H1 (cell line): ENCODE data around the gene TGM3. TPM values are rescaled to one million over a fixed set of nuclear protein-coding genes. Genes with fewer than 3 reads are reported as not detected.

ENCODE experiments used
- CTCF ChIA-PET: fragments of 300-600 bp; sonication (Branson Sonifier 250); formaldehyde crosslinking; loops from one replicate; lab custom pipeline; 2021; ENCODE audit not compliant: partially characterized antibody; lab: Charles Lee
- POLR2A ChIA-PET: fragments of 300-600 bp; sonication (Branson Sonifier 250); formaldehyde crosslinking; loops from one replicate; lab custom pipeline; 2021; ENCODE audit warnings: inconsistent platforms; ENCODE audit not compliant: partially characterized antibody; lab: Charles Lee
- DNase-seq, 2 experiments: peaks; one replicate each; pipeline versions ENCODE4 v3.0.0 to v3.0.0-alpha.2; 2010 to 2022; ENCODE audit warnings: low spot score in 2 of 2, low read depth in 1 of 2, mixed read lengths in 1 of 2
- FAIRE-seq: peaks from 2 replicates; lab custom pipeline; 2011; peaks lifted over from hg19 to GRCh38; lab: Jason Lieb, UNC
- H2AFZ ChIP-seq: 2 replicates; pipeline ENCODE4 v1.8.1; 2012; ENCODE audit warnings: low read length, inconsistent platforms
- H2AK5ac ChIP-seq: 2 replicates; pipeline ENCODE4 v1.6.1; 2013; ENCODE audit warnings: low read depth, low read length
- H2BK120ac ChIP-seq: replicated peaks from 2 replicates; pipeline ENCODE3; 2013; ENCODE audit warnings: low read depth, low read length, inconsistent platforms
- H2BK12ac ChIP-seq: 2 replicates; pipeline ENCODE4 v1.6.1; 2013; ENCODE audit warnings: low read depth, low read length
- H2BK15ac ChIP-seq: 2 replicates; pipeline ENCODE4 v1.6.1; 2013; ENCODE audit warnings: low read length
- H2BK20ac ChIP-seq: 2 replicates; pipeline ENCODE4 v1.6.1; 2013; ENCODE audit warnings: low read length
- H2BK5ac ChIP-seq: 2 replicates; pipeline ENCODE4 v1.6.1; 2013; ENCODE audit warnings: low read depth, low read length
- H3K14ac ChIP-seq: 2 replicates; pipeline ENCODE4 v1.6.1; 2013; ENCODE audit warnings: inconsistent platforms; ENCODE audit not compliant: insufficient read length
- H3K18ac ChIP-seq: 2 replicates; pipeline ENCODE4 v1.6.1; 2013; ENCODE audit warnings: low read length; ENCODE audit errors: extremely low read depth
- H3K23ac ChIP-seq: 2 replicates; pipeline ENCODE4 v1.6.1; 2013; ENCODE audit warnings: inconsistent platforms; ENCODE audit not compliant: insufficient read length
- H3K23me2 ChIP-seq: 2 replicates; pipeline ENCODE4 v1.6.1; 2013; ENCODE audit warnings: low read depth, low read length
- H3K27ac ChIP-seq: 2 replicates; pipeline ENCODE4 v1.6.1; 2011; ENCODE audit warnings: low read depth, low read length, inconsistent platforms
- H3K27me3 ChIP-seq, 4 experiments: replicated peaks in 1 of 4; 1 replicate in 1 of 4; 2 replicates in 3 of 4; pipeline versions ENCODE4 v1.6.1 to v1.8.1; 2011 to 2013; ENCODE audit warnings: low read length in 3 of 4, mild to moderate bottlenecking in 3 of 4, inconsistent platforms in 2 of 4, mixed read lengths in 2 of 4, moderate library complexity in 1 of 4; ENCODE audit not compliant: control insufficient read depth in 3 of 4, insufficient read depth in 3 of 4; ENCODE audit errors: extremely low read depth in 1 of 4
- H3K36me3 ChIP-seq, 4 experiments: 2 replicates each; pipeline versions ENCODE4 v1.6.1 to v1.8.1; 2011 to 2013; ENCODE audit warnings: mild to moderate bottlenecking in 4 of 4, low read length in 3 of 4, moderate library complexity in 2 of 4, control low read depth in 1 of 4, inconsistent platforms in 1 of 4; ENCODE audit not compliant: insufficient read depth in 4 of 4, control insufficient read depth in 2 of 4
- H3K4ac ChIP-seq: replicated peaks from 2 replicates; pipeline ENCODE3; 2013; ENCODE audit warnings: low read length, low read depth, mixed read lengths, inconsistent platforms; ENCODE audit not compliant: insufficient read length
- H3K4me1 ChIP-seq, 4 experiments: replicated peaks in 1 of 4; 1 replicate in 1 of 4; 2 replicates in 3 of 4; pipeline versions ENCODE4 v1.6.1 to v1.8.1; 2011 to 2013; ENCODE audit warnings: low read length in 3 of 4, inconsistent platforms in 2 of 4, mixed read lengths in 1 of 4; ENCODE audit not compliant: insufficient read depth in 4 of 4, control insufficient read depth in 3 of 4
- H3K4me2 ChIP-seq, 2 experiments: 2 replicates each; pipeline versions ENCODE4 v1.6.1 to v1.8.1; 2011 to 2013; ENCODE audit warnings: low read depth in 2 of 2, low read length in 2 of 2, control low read depth in 1 of 2, inconsistent platforms in 1 of 2, mild to moderate bottlenecking in 1 of 2; ENCODE audit not compliant: insufficient read depth in 1 of 2
- H3K4me3 ChIP-seq, 4 experiments: fragments of 200-600, 300-600 bp in 1 of 4; sonication (generic), shearing (Covaris generic), sonication (Bioruptor Twin) in 1 of 4; 2 replicates each; pipeline versions ENCODE4 v1.5.1 to v1.8.1; 2011 to 2016; ENCODE audit warnings: low read length in 4 of 4, low read depth in 3 of 4, control low read depth in 2 of 4, inconsistent platforms in 2 of 4, mild to moderate bottlenecking in 2 of 4, mixed read lengths in 1 of 4, moderate library complexity in 1 of 4; ENCODE audit not compliant: insufficient read depth in 2 of 4; ENCODE audit errors: extremely low read depth in 1 of 4
- H3K56ac ChIP-seq: replicated peaks from 2 replicates; pipeline ENCODE3; 2013; ENCODE audit warnings: low read depth, mild to moderate bottlenecking, mixed read lengths, low read length, inconsistent platforms; ENCODE audit not compliant: insufficient read length
- H3K79me1 ChIP-seq: 2 replicates; pipeline ENCODE4 v1.6.1; 2013; ENCODE audit warnings: low read depth, low read length, control low read depth
- H3K79me2 ChIP-seq, 2 experiments: 2 replicates each; pipeline versions ENCODE4 v1.6.1 to v1.8.1; 2012 to 2013; ENCODE audit warnings: low read length in 2 of 2, mild to moderate bottlenecking in 2 of 2, inconsistent platforms in 1 of 2; ENCODE audit not compliant: insufficient read depth in 2 of 2, control insufficient read depth in 1 of 2
- H3K9ac ChIP-seq, 4 experiments: replicated peaks in 1 of 4; 1 replicate in 1 of 4; 2 replicates in 3 of 4; pipeline versions ENCODE4 v1.6.1 to v1.8.1; 2011 to 2013; ENCODE audit warnings: low read depth in 3 of 4, low read length in 3 of 4, control low read depth in 2 of 4, mild to moderate bottlenecking in 2 of 4, moderate library complexity in 2 of 4, inconsistent platforms in 1 of 4; ENCODE audit errors: extremely low read depth in 1 of 4
- H3K9me3 ChIP-seq, 2 experiments: 2 replicates each; pipeline versions ENCODE4 v1.6.1 to v1.8.1; 2012 to 2013; ENCODE audit warnings: mild to moderate bottlenecking in 2 of 2, moderate library complexity in 2 of 2, control low read depth in 1 of 2, inconsistent platforms in 1 of 2, low read depth in 1 of 2, low read length in 1 of 2, mixed read lengths in 1 of 2; ENCODE audit not compliant: insufficient read depth in 2 of 2
- H4K20me1 ChIP-seq, 2 experiments: replicated peaks in 1 of 2; 2 replicates each; pipeline versions ENCODE3 to v1.8.1; 2011 to 2013; ENCODE audit warnings: inconsistent platforms in 2 of 2, low read length in 2 of 2, mild to moderate bottlenecking in 1 of 2; ENCODE audit not compliant: insufficient read depth in 2 of 2, control insufficient read depth in 1 of 2
- H4K5ac ChIP-seq: 2 replicates; pipeline ENCODE4 v1.6.1; 2013; ENCODE audit warnings: low read length, low read depth, mixed read lengths, inconsistent platforms; ENCODE audit not compliant: insufficient read length
- H4K8ac ChIP-seq: 2 replicates; pipeline ENCODE4 v1.8.0; 2013; ENCODE audit warnings: mild to moderate bottlenecking, moderate library complexity, low read length, inconsistent platforms; ENCODE audit not compliant: insufficient read depth; ENCODE audit errors: extremely low read depth
- H4K91ac ChIP-seq: replicated peaks from 2 replicates; pipeline ENCODE3; 2013; ENCODE audit warnings: low read length, mixed read lengths, inconsistent platforms; ENCODE audit not compliant: insufficient read length
- ATF2 ChIP-seq: IDR thresholded peaks from 2 replicates; pipeline ENCODE4 v1.6.1; 2012; ENCODE audit warnings: low read length, inconsistent platforms
- BACH1 ChIP-seq: IDR thresholded peaks from 2 replicates; pipeline ENCODE4 v1.6.1; 2012; ENCODE audit warnings: low read length, improper control_type of control experiment
- BRCA1 ChIP-seq: IDR thresholded peaks from 2 replicates; pipeline ENCODE4 v1.6.1; 2012; ENCODE audit warnings: low read depth, low read length, improper control_type of control experiment
- CHD1 ChIP-seq: IDR thresholded peaks from 2 replicates; pipeline ENCODE4 v1.6.1; 2012; ENCODE audit warnings: low read depth, low read length, improper control_type of control experiment
- JUND ChIP-seq: IDR thresholded peaks from 2 replicates; pipeline ENCODE4 v1.6.1; 2011; ENCODE audit warnings: mild to moderate bottlenecking, improper control_type of control experiment, low read length
- PHF8 ChIP-seq: fragments of 200-600 bp; sonication (generic); conservative IDR thresholded peaks from 2 replicates; pipeline ENCODE4 v1.7.1; 2012; ENCODE audit warnings: low read depth, mild to moderate bottlenecking, inconsistent platforms, low read length, moderate library complexity
- POLR2A ChIP-seq, 2 experiments: IDR thresholded peaks; 1 replicate in 1 of 2; 2 replicates in 1 of 2; pipeline ENCODE4 v1.6.1; 2011; ENCODE audit warnings: low read depth in 2 of 2, low read length in 2 of 2, mild to moderate bottlenecking in 2 of 2; ENCODE audit errors: control extremely low read depth in 1 of 2
- RNF2 ChIP-seq: fragments of 200-900, 300-1000 bp; sonication (generic); IDR thresholded peaks from 2 replicates; pipeline ENCODE4 v1.7.1; 2016; ENCODE audit warnings: borderline replicate concordance, low read depth, mild to moderate bottlenecking, antibody characterized with exemption, low read length; ENCODE audit not compliant: poor library complexity, severe bottlenecking; ENCODE audit errors: missing control alignments
- SP2 ChIP-seq: IDR thresholded peaks from 2 replicates; pipeline ENCODE4 v1.6.1; 2012; ENCODE audit warnings: mild to moderate bottlenecking, low read length, inconsistent platforms
- SRF ChIP-seq: IDR thresholded peaks from 2 replicates; pipeline ENCODE4 v1.6.1; 2011; ENCODE audit warnings: mild to moderate bottlenecking, low read depth, low read length, moderate library complexity
- WGBS, 2 experiments: shearing (Covaris generic) in 1 of 2; methylation state at CpG; one replicate each; pipeline versions ENCODE4 v1.1.6 to v1.1.7; 2013 to 2015; ENCODE audit warnings: low lambda C conversion rate in 2 of 2, mixed read lengths in 2 of 2, inconsistent platforms in 1 of 2, low coverage in 1 of 2, missing lambda C conversion rate in 1 of 2; ENCODE audit not compliant: insufficient replicate concordance in 2 of 2, insufficient coverage in 1 of 2, insufficient read length in 1 of 2; ENCODE audit errors: extremely low coverage in 1 of 2, missing lambda C conversion rate in 1 of 2; 5-methylcytosine and 5-hydroxymethylcytosine counted together
- polyA plus RNA-seq, 7 experiments: library from polyadenylated mRNA; depleted of rRNA in 3 of 7; stranded (reverse) in 5 of 7; unstranded in 2 of 7; fragments of >200 nt in 5 of 7; fragments of 200-250 nt in 2 of 7; gene quantifications; 1 replicate in 5 of 7; 2 replicates in 1 of 7; 4 replicates in 1 of 7; pipeline versions ENCODE4 v1.2.1 to v1.2.3, GENCODE V29; 2011 to 2013; ENCODE audit warnings: missing spikeins in 2 of 7, mixed read lengths in 2 of 7
- total RNA-seq: library from RNA; stranded (reverse); fragmentation: NEBNext Ultra II Directional; extraction: Animal tissue kit (Norgen Biotek cat#: 25700); gene quantifications from 2 replicates; pipeline ENCODE4 v1.2.1, GENCODE V29; 2021

The TGM3 gene
- total and polyA plus RNA-seq, 2 of the 8 experiments (the other 6 are each of a cell fraction or from before 2014, with no cell fraction given) = 0.12 TPM; not detected in 1

- Histone ChIP-seq H3K79me2 (no peaks in the 10 kb centered on the region), H4K20me1 (no peaks in the 10 kb centered on the region), H2BK20ac (no peak overlapping the region), H4K8ac (no peak overlapping the region), H3K9me3 (peaks cover 4 to 5% of the 10 kb centered on the region in 2 experiments; a peak in 2 of 4 replicates), H4K5ac (no peak overlapping the region), H2BK120ac (no peak overlapping the region), H3K4me3 (no peak overlapping the region), H2AK5ac (no peak overlapping the region), H3K23me2 (no peaks in the 10 kb centered on the region), H3K27me3 (no peaks in the 10 kb centered on the region; a peak in 2 of 7 replicates), H3K14ac (no peak overlapping the region), H4K91ac (no peak overlapping the region), H3K4me1 (no peaks in the 10 kb centered on the region), H2BK15ac (no peak overlapping the region), H3K36me3 (no peaks in the 10 kb centered on the region), H2AFZ (no peak overlapping the region), H3K4me2 (no peak overlapping the region), H3K9ac (no peak overlapping the region), H2BK12ac (no peak overlapping the region), H2BK5ac (no peak overlapping the region), H3K56ac (no peak overlapping the region), H3K27ac (no peak overlapping the region), H3K23ac (no peak overlapping the region), H3K4ac (no peak overlapping the region), H3K18ac (no peak overlapping the region), H3K79me1 (no peaks in the 10 kb centered on the region)
- DNase-seq (no peak), FAIRE-seq (no peak)
- ChIA-PET POLR2A (interaction anchor here (1.3 kb wide), 1 partner anchor 69 kb away, joined by 4 read pairs; no protein-coding TSS in a partner anchor), CTCF (interaction anchor here (0.5 to 10.7 kb wide), 56 partner anchors 8 to 1829 kb away, joined by 3 to 210 read pairs (median 5); no protein-coding TSS in a partner anchor)
- 94% methylated on average over 5 of the region's 5 CpGs; no CpG with 5 or more reads in 1 of the 2 experiments for WGBS, 2 experiments
- no peak for TF ChIP-seq ATF2
- TF ChIP-seq BRCA1 = no peak
- no peak for TF ChIP-seq POLR2A (IDR thresholded peaks at IDR 0.05; ENCODE audit: control extremely low read depth in 1 of 2, low read depth in 2 of 2, low read length in 2 of 2)
- no peak for TF ChIP-seq BACH1
- no peak for TF ChIP-seq JUND
- no peak for TF ChIP-seq RNF2
- no peak for TF ChIP-seq SP2
- TF ChIP-seq CHD1 = no peak
- TF ChIP-seq PHF8 = no peak
- TF ChIP-seq SRF = no peak
These were observed 90.8 kb downstream of the TGM3 start for GRCh38 chr20:2386516-2387179.
